SK-N-SH (cell line): ENCODE measurements around the gene PHKA2. TPM values are rescaled to one million over a fixed set of nuclear protein-coding genes. Genes with fewer than 3 reads are reported as not detected.

Experiments
- CTCF ChIA-PET: fragments of 300-600, 350-600 bp; formaldehyde crosslinking; extraction: SDS; loops from one replicate; lab custom pipeline; 2021; lab: Yijun Ruan, JAX
- POLR2A ChIA-PET: fragments of 350-600 bp; sonication (Branson Sonifier 250); formaldehyde crosslinking; extraction: SDS; loops from one replicate; lab custom pipeline; 2020; ENCODE audit warnings: antibody characterized with exemption, inconsistent platforms; lab: Yijun Ruan, JAX
- DNase-seq: peaks from one replicate; pipeline ENCODE4 v3.0.0; 2012
- H2AFZ ChIP-seq: fragments of 200-600 bp; sonication (generic); 2 replicates; pipeline ENCODE4 v1.8.1; 2016; ENCODE audit warnings: antibody characterized with exemption, mild to moderate bottlenecking, low read depth
- H3F3A ChIP-seq: fragments of 200-600 bp; sonication (generic); replicated peaks from 2 replicates; pipeline ENCODE3; 2016; ENCODE audit warnings: antibody characterized with exemption, mild to moderate bottlenecking; ENCODE audit not compliant: insufficient read depth
- H3K27ac ChIP-seq, 2 experiments: fragments of 200-500 bp in 1 of 2; fragments of 200-600 bp in 1 of 2; sonication (Bioruptor generic) in 1 of 2; sonication (generic), shearing (Covaris generic) in 1 of 2; 2 replicates each; pipeline versions ENCODE4 v1.5.1 to v1.6.1; 2014 to 2016; ENCODE audit warnings: low read depth in 2 of 2, inconsistent platforms in 1 of 2, low read length in 1 of 2, mild to moderate bottlenecking in 1 of 2, mixed read lengths in 1 of 2
- H3K27me3 ChIP-seq: fragments of 200-600 bp; sonication (generic), shearing (Covaris generic); 2 replicates; pipeline ENCODE4 v1.6.1; 2016; ENCODE audit warnings: mixed run types; ENCODE audit not compliant: insufficient read depth
- H3K36me3 ChIP-seq, 2 experiments: fragments of 200-500 bp in 1 of 2; fragments of 200-600 bp in 1 of 2; sonication (Bioruptor generic) in 1 of 2; sonication (generic) in 1 of 2; replicated peaks in 1 of 2; 2 replicates each; pipeline versions ENCODE3 to v1.5.1; 2014 to 2016; ENCODE audit warnings: low read length in 1 of 2, mild to moderate bottlenecking in 1 of 2; ENCODE audit not compliant: insufficient read depth in 2 of 2, control insufficient read depth in 1 of 2
- H3K4me1 ChIP-seq, 2 experiments: fragments of 200-500 bp in 1 of 2; fragments of 200-600 bp in 1 of 2; sonication (Bioruptor generic) in 1 of 2; sonication (generic), shearing (Covaris generic) in 1 of 2; 2 replicates each; pipeline versions ENCODE4 v1.5.1 to v1.6.1; 2014 to 2016; ENCODE audit warnings: low read depth in 1 of 2, low read length in 1 of 2, mixed run types in 1 of 2; ENCODE audit not compliant: insufficient read depth in 2 of 2, control insufficient read depth in 1 of 2
- H3K4me2 ChIP-seq: fragments of 200-600 bp; sonication (generic), shearing (Covaris generic); 2 replicates; pipeline ENCODE4 v1.6.1; 2017; ENCODE audit warnings: mixed run types
- H3K4me3 ChIP-seq, 2 experiments: fragments of 200-500 bp in 1 of 2; fragments of 200-600 bp in 1 of 2; sonication (Bioruptor generic) in 1 of 2; sonication (generic), shearing (Covaris generic) in 1 of 2; 2 replicates each; pipeline versions ENCODE4 v1.5.1 to v1.8.1; 2014 to 2016; ENCODE audit warnings: low read depth in 2 of 2, inconsistent platforms in 1 of 2, low read length in 1 of 2, mild to moderate bottlenecking in 1 of 2, mixed read lengths in 1 of 2, moderate library complexity in 1 of 2
- H3K79me2 ChIP-seq: fragments of 200-600 bp; sonication (generic); 2 replicates; pipeline ENCODE4 v1.8.1; 2017; ENCODE audit warnings: mild to moderate bottlenecking; ENCODE audit not compliant: insufficient read depth
- H3K9ac ChIP-seq: fragments of 200-600 bp; sonication (generic); 2 replicates; pipeline ENCODE4 v1.6.1; 2017; ENCODE audit warnings: mixed run types
- H3K9me2 ChIP-seq: fragments of 200-600 bp; sonication (generic); 2 replicates; pipeline ENCODE4 v1.6.1; 2017; ENCODE audit warnings: mixed run types
- H3K9me3 ChIP-seq: fragments of 200-600 bp; sonication (generic); 2 replicates; pipeline ENCODE4 v1.6.1; 2017; ENCODE audit warnings: mixed run types, mild to moderate bottlenecking, moderate library complexity
- H4K20me1 ChIP-seq: fragments of 200-600 bp; sonication (generic); 2 replicates; pipeline ENCODE4 v1.6.1; 2017; ENCODE audit warnings: mild to moderate bottlenecking, mixed run types; ENCODE audit not compliant: insufficient read depth
- EP300 ChIP-seq, 2 experiments: IDR thresholded peaks; 2 replicates each; pipeline versions ENCODE4 v1.4.0 to v1.6.1; 2012; ENCODE audit warnings: borderline replicate concordance in 1 of 2, low read depth in 1 of 2, low read length in 1 of 2
- FOSL2 ChIP-seq: IDR thresholded peaks from 2 replicates; pipeline ENCODE4 v1.4.0; 2012; ENCODE audit warnings: low read depth, mild to moderate bottlenecking, moderate library complexity, borderline replicate concordance
- GABPA ChIP-seq: IDR thresholded peaks from 2 replicates; pipeline ENCODE4 v1.4.0; 2012; ENCODE audit warnings: low read depth, mild to moderate bottlenecking
- GATA2 ChIP-seq: sonication (generic); formaldehyde crosslinking; IDR thresholded peaks from 2 replicates; pipeline ENCODE4 v1.5.0; 2020; ENCODE audit warnings: mild to moderate bottlenecking, missing genetic modification reagents
- IRF3 ChIP-seq: fragments of 150-350 bp; IDR thresholded peaks from 2 replicates; pipeline ENCODE4 v1.6.1; 2016; ENCODE audit warnings: mild to moderate bottlenecking, low read depth, low read length
- JUND ChIP-seq: IDR thresholded peaks from 2 replicates; pipeline ENCODE4 v1.4.0; 2012
- MEF2A ChIP-seq: IDR thresholded peaks from 2 replicates; pipeline ENCODE4 v1.4.0; 2012; ENCODE audit warnings: low read depth, borderline replicate concordance
- MXI1 ChIP-seq: IDR thresholded peaks from 2 replicates; pipeline ENCODE4 v1.6.1; 2012; ENCODE audit warnings: mild to moderate bottlenecking, low read depth, low read length, improper control_type of control experiment
- NFIC ChIP-seq: IDR thresholded peaks from 2 replicates; pipeline ENCODE4 v1.4.0; 2012; ENCODE audit warnings: borderline replicate concordance
- NRF1 ChIP-seq: IDR thresholded peaks from 2 replicates; pipeline ENCODE4 v1.6.1; 2012; ENCODE audit warnings: low read depth, mild to moderate bottlenecking, low read length
- PBX3 ChIP-seq: IDR thresholded peaks from 2 replicates; pipeline ENCODE4; 2012
- POLR2AphosphoS5 ChIP-seq: IDR thresholded peaks from 2 replicates; pipeline ENCODE4 v1.6.1; 2012; ENCODE audit warnings: low read depth, low read length
- RAD21 ChIP-seq: IDR thresholded peaks from 2 replicates; pipeline ENCODE4 v1.6.1; 2012; ENCODE audit warnings: mild to moderate bottlenecking, low read length
- RCOR1 ChIP-seq: fragments of 150-350 bp; IDR thresholded peaks from 2 replicates; pipeline ENCODE4 v1.6.1; 2017; ENCODE audit warnings: antibody characterized with exemption, low read length
- REST ChIP-seq: IDR thresholded peaks from 2 replicates; pipeline ENCODE4 v1.6.1; 2012; ENCODE audit warnings: mild to moderate bottlenecking, low read depth, low read length, moderate library complexity
- RXRA ChIP-seq: IDR thresholded peaks from 2 replicates; pipeline ENCODE4 v1.4.0; 2012; ENCODE audit warnings: low read depth, mild to moderate bottlenecking, borderline replicate concordance
- TEAD4 ChIP-seq: IDR thresholded peaks from 2 replicates; pipeline ENCODE4 v1.4.0; 2012; ENCODE audit warnings: mild to moderate bottlenecking, borderline replicate concordance; ENCODE audit not compliant: insufficient read depth
- YY1 ChIP-seq: IDR thresholded peaks from 2 replicates; pipeline ENCODE4 v1.4.0; 2012; ENCODE audit warnings: low read depth, mild to moderate bottlenecking
- WGBS: methylation state at CpG from one replicate; pipeline ENCODE4 v1.1.6; 2017; ENCODE audit warnings: low lambda C conversion rate; 5-methylcytosine and 5-hydroxymethylcytosine counted together
- polyA plus RNA-seq, 3 experiments: library from polyadenylated mRNA; depleted of rRNA; stranded (reverse); fragments of >200 nt; gene quantifications; 2 replicates each; pipeline ENCODE4 v1.2.3, GENCODE V29; 2012

The PHKA2 gene
- polyA plus RNA-seq, 1 of the 3 experiments (the other 2 are of a cell fraction), result 20.5 TPM

GRCh38 chrX:18970465-18970864 is 13.4 kb downstream of the PHKA2 start:
- ChIA-PET POLR2A (no interaction called here), CTCF (no interaction called here)
- H3K9ac ChIP-seq, result no peak overlapping the region
- no peak overlapping the region for H2AFZ ChIP-seq
- H3K79me2 ChIP-seq, result no peaks in the 10 kb centered on the region
- H3K27ac ChIP-seq, result no peak overlapping the region
- H3K27me3 ChIP-seq, result no peaks in the 10 kb centered on the region; the same call in 1 of the 2 replicates
- H3K4me1 ChIP-seq, result peaks cover 0 to 9% of the 10 kb centered on the region in 2 experiments; a peak in 2 of 4 replicates
- H3K9me2 ChIP-seq, result no peaks in the 10 kb centered on the region
- H3K36me3 ChIP-seq, result no peaks in the 10 kb centered on the region
- H4K20me1 ChIP-seq, result no peaks in the 10 kb centered on the region
- no peak for DNase-seq
- no peak overlapping the region for H3K4me3 ChIP-seq
- no peaks in the 10 kb centered on the region for H3F3A ChIP-seq
- H3K4me2 ChIP-seq, result no peak overlapping the region
- TF ChIP-seq YY1, result no peak
- TF ChIP-seq MEF2A, result no peak
- no peak for TF ChIP-seq GATA2 (CRISPR knock-in tag)
- H3K9me3 ChIP-seq, result no peaks in the 10 kb centered on the region

GRCh38 chrX:18966624-18967023 is 17.3 kb downstream of the PHKA2 start:
- H3K9me2 ChIP-seq, result no peaks in the 10 kb centered on the region
- DNase-seq, result no peak
- H3F3A ChIP-seq, result peaks cover 1% of the 10 kb centered on the region
- no peaks in the 10 kb centered on the region for H3K9me3 ChIP-seq
- no peak overlapping the region for H3K4me2 ChIP-seq
- peaks cover 6% of the 10 kb centered on the region; the same call in 1 of the 2 replicates for H3K27me3 ChIP-seq
- TF ChIP-seq IRF3 (no peak), RCOR1 (no peak), MXI1 (no peak), REST (no peak), GABPA (no peak), TEAD4 (no peak), PBX3 (no peak), RAD21 (no peak), NFIC (no peak), NRF1 (no peak), JUND (no peak), RXRA (no peak), EP300 (IDR thresholded peaks at IDR 0.05; ENCODE audit: borderline replicate concordance in 1 of 2, low read depth in 1 of 2, low read length in 1 of 2) (no peak), POLR2AphosphoS5 (no peak), FOSL2 (no peak), YY1 (no peak)
- TF ChIP-seq, all 33 proteins: peak for 0
- Histone ChIP-seq H3K79me2 (no peaks in the 10 kb centered on the region), H3K4me3 (no peak overlapping the region), H3K27ac (no peak overlapping the region), H3K4me1 (no peaks in the 10 kb centered on the region; a peak in 1 of 4 replicates), H4K20me1 (no peaks in the 10 kb centered on the region), H3K36me3 (no peaks in the 10 kb centered on the region), H3K9ac (no peak overlapping the region), H2AFZ (no peak overlapping the region)
- ChIA-PET POLR2A (no interaction called here), CTCF (interaction anchor here (1.7 kb wide), 1 partner anchor 556 kb away, joined by 4 read pairs; no protein-coding TSS in a partner anchor)
- WGBS, result 48% methylated on average over 5 of the region's 5 CpGs
